Activated T-cell treated with anti-CD3 and anti-CD28 coated beads, Interleukin-2, amount 50 U/mL, for 72 hours (primary cell): ENCODE data around the gene TEAD4. TPM values are rescaled to one million over a fixed set of nuclear protein-coding genes. Genes with fewer than 3 reads are reported as not detected.

ENCODE experiments used
- ATAC-seq, 2 donors: fragments of 150-1000 bp; cut with Tn5 transposase; replicated peaks in 1 of 2; 2 replicates each; pipeline ENCODE4 v1.10.0; 2021; ENCODE audit warnings: moderate library complexity in 2 of 2, mild to moderate bottlenecking in 1 of 2
- DNase-seq, 2 donors: peaks; one replicate each; pipeline ENCODE4 v3.0.0; 2021 to 2022; ENCODE audit warnings: mixed read lengths in 1 of 2
- H3K27ac Mint-ChIP-seq: one replicate; pipeline ENCODE4 v1.8.0; 2022; ENCODE audit warnings: mild to moderate bottlenecking, moderate library complexity, mixed read lengths
- H3K27me3 Mint-ChIP-seq: one replicate; pipeline ENCODE4 v1.8.0; 2022; ENCODE audit warnings: low read depth, mixed read lengths
- H3K36me3 Mint-ChIP-seq, 2 donors: one replicate each; pipeline ENCODE4 v1.8.0; 2022; ENCODE audit warnings: mixed read lengths in 2 of 2, mild to moderate bottlenecking in 1 of 2; ENCODE audit not compliant: insufficient read depth in 2 of 2
- H3K4me1 Mint-ChIP-seq: one replicate; pipeline ENCODE4 v1.8.0; 2022; ENCODE audit warnings: low read depth, mixed read lengths
- H3K4me3 Mint-ChIP-seq, 2 donors: one replicate each; pipeline ENCODE4 v1.8.0; 2022; ENCODE audit warnings: mild to moderate bottlenecking in 2 of 2, mixed read lengths in 2 of 2, moderate library complexity in 2 of 2
- H3K9me3 Mint-ChIP-seq, 2 donors: one replicate each; pipeline ENCODE4 v1.8.0; 2022; ENCODE audit warnings: mixed read lengths in 2 of 2
- total RNA-seq, 2 donors: library from RNA; stranded (reverse); gene quantifications; one replicate each; pipeline ENCODE4 v1.2.3, GENCODE V29; 2022

Gene TEAD4
- total RNA-seq, 2 donors from 2014 or later, result 3.5 to 3.8 TPM

DNA sequence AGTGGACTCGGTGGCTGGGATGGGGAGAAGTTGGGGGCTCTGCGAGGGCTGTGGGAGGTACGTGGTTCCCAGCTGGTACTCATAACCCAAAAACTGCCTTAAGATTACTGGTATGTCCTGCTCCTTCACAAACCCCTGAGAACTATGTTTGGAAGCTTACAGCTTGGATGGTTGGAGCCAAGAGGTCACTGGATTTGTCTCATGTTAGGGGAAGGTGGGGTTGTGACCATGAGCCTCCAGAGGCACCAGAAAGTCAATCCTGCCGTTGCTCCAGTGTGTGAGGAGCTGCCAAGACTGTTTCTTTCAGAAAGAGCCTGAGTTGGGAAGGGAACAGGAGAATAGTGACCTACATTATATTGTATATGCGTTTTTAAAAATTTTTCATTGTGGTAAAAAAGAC is 33.5 kb downstream of the TEAD4 start:
- peaks cover 1 to 4% of the 10 kb centered on the region in 2 donors for H3K36me3 Mint-ChIP-seq
- H3K9me3 Mint-ChIP-seq, result peaks cover 1 to 4% of the 10 kb centered on the region in 2 donors
- H3K27me3 Mint-ChIP-seq, result no peaks in the 10 kb centered on the region
- H3K4me3 Mint-ChIP-seq, result no peak overlapping the region
- H3K27ac Mint-ChIP-seq, result no peak overlapping the region
- no peaks in the 10 kb centered on the region for H3K4me1 Mint-ChIP-seq
- ATAC-seq (no peak), DNase-seq (no peak)

- H3K9me3 Mint-ChIP-seq, result no peaks in the 10 kb centered on the region
- H3K4me3 Mint-ChIP-seq, result no peak overlapping the region
- H3K36me3 Mint-ChIP-seq, result no peaks in the 10 kb centered on the region
- DNase-seq (no peak), ATAC-seq (no peak)
- no peaks in the 10 kb centered on the region for H3K4me1 Mint-ChIP-seq
- H3K27ac Mint-ChIP-seq, result no peak overlapping the region
- no peaks in the 10 kb centered on the region for H3K27me3 Mint-ChIP-seq
These were observed 38.9 kb downstream of the TEAD4 start for GRCh38 chr12:2997989-2998670.

GRCh38 chr12:2998789-2999264 is 39.6 kb downstream of the TEAD4 start:
- no peaks in the 10 kb centered on the region for H3K4me1 Mint-ChIP-seq
- no peaks in the 10 kb centered on the region for H3K9me3 Mint-ChIP-seq

GRCh38 chr12:2999265-2999841 is 40.2 kb downstream of the TEAD4 start:
- Mint-ChIP-seq H3K27me3 (no peaks in the 10 kb centered on the region), H3K4me3 (no peak overlapping the region), H3K9me3 (no peaks in the 10 kb centered on the region), H3K36me3 (no peaks in the 10 kb centered on the region), H3K4me1 (no peaks in the 10 kb centered on the region), H3K27ac (no peak overlapping the region)
- DNase-seq (no peak), ATAC-seq (no peak)

More at GRCh38 chr12:2998789-2999264, 39.6 kb downstream of the TEAD4 start:
- DNase-seq, result no peak
- no peaks in the 10 kb centered on the region for H3K27me3 Mint-ChIP-seq
- ATAC-seq, result no peak
- H3K36me3 Mint-ChIP-seq, result no peaks in the 10 kb centered on the region
- no peak overlapping the region for H3K27ac Mint-ChIP-seq
- H3K4me3 Mint-ChIP-seq, result no peak overlapping the region

GRCh38 chr12:3000548-3001275 is 41.5 kb downstream of the TEAD4 start:
- Mint-ChIP-seq H3K9me3 (no peaks in the 10 kb centered on the region), H3K27me3 (no peaks in the 10 kb centered on the region), H3K4me1 (no peaks in the 10 kb centered on the region), H3K36me3 (no peaks in the 10 kb centered on the region), H3K4me3 (no peak overlapping the region), H3K27ac (no peak overlapping the region)
- no peak for DNase-seq
- no peak for ATAC-seq

DNA sequence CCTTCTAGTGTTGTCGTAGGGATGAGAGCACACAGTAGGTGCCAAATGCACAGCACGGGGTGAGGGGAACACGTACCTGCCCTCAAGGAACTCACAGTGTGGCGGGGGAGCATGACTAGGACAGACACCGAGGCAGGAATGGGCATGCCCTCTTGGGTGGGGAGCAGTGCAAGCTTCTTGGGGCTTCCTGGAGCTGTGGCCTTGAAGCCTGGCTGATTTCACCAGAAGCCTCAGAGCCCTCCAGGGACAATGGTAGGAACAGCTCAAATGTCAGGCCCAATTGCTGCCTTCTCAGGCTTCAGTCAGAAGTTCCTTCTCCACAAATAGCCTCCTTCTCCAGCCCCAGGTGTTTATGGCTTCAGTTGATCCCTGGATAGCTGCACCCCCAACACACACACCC is 43.4 kb downstream of the TEAD4 start:
- Mint-ChIP-seq H3K4me3 (no peak overlapping the region), H3K27ac (no peak overlapping the region), H3K27me3 (no peaks in the 10 kb centered on the region), H3K9me3 (no peaks in the 10 kb centered on the region), H3K36me3 (no peaks in the 10 kb centered on the region), H3K4me1 (no peaks in the 10 kb centered on the region)
- no peak for DNase-seq
- ATAC-seq, result no peak

DNA sequence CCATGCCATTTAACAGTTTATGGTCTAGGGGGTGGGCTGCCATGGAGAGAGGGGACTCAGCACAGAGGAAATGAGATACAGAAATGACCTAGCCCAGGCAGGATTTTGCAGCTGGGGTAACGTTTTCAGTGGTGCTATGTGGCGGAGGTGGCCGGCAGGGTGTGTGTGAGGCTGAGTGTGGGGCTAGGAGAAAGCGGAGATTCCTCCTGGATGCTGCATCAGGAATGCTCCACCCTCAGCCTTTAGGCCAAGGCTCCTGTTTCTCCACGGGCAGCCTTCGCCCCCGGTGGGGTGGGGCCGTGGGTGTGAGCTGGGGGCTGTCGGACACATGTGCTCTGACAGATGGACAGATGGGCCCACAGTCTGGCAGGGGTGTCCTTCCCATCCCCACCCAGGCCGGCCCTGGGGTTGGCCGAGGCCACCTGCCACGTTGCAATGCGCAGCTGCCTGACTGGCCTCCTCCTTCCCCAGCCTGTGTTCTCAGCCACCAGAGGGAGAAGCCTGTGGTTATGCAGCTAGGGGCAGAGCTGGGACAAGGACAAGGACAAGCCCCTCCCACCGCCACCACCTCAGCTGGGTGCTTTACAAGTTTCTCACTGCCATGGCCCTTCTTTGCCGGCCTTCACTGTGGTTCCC is 44.3 kb downstream of the TEAD4 start:
- Mint-ChIP-seq H3K36me3 (no peaks in the 10 kb centered on the region), H3K27ac (no peak overlapping the region), H3K9me3 (no peaks in the 10 kb centered on the region), H3K4me3 (no peak overlapping the region), H3K27me3 (no peaks in the 10 kb centered on the region), H3K4me1 (no peaks in the 10 kb centered on the region)
- DNase-seq, result no peak
- ATAC-seq, result no peak

- Mint-ChIP-seq H3K36me3 (no peaks in the 10 kb centered on the region), H3K27ac (no peak overlapping the region)
These were observed 45.7 kb downstream of the TEAD4 start for GRCh38 chr12:3004655-3005565.

DNA sequence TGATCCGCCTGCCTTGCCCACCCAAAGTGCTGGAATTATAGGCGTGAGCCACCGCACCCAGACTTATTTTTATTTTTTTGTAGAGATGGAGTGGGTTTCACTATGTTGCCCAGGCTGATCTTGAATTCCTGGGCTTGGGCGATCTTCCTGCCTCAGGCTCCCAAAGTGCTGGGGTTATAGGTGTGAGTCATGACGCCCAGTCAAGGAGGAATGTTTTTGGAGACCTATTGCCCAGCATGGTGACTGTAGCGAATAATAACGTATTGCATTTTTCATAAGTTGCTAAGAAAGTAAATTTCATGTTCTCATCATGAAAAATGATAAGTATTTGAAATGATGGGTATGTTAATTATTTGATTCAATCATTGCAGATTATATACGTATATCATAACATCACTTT is 46.5 kb downstream of the TEAD4 start:
- Mint-ChIP-seq H3K27ac (no peak overlapping the region), H3K36me3 (no peaks in the 10 kb centered on the region), H3K4me1 (no peaks in the 10 kb centered on the region), H3K4me3 (no peak overlapping the region), H3K27me3 (no peaks in the 10 kb centered on the region), H3K9me3 (no peaks in the 10 kb centered on the region)
- ATAC-seq (no peak), DNase-seq (no peak)

More at GRCh38 chr12:3004655-3005565, 45.7 kb downstream of the TEAD4 start:
- DNase-seq, result no peak
- ATAC-seq, result no peak
- Mint-ChIP-seq H3K27me3 (no peaks in the 10 kb centered on the region), H3K4me1 (no peaks in the 10 kb centered on the region), H3K9me3 (no peaks in the 10 kb centered on the region), H3K4me3 (no peak overlapping the region)

DNA sequence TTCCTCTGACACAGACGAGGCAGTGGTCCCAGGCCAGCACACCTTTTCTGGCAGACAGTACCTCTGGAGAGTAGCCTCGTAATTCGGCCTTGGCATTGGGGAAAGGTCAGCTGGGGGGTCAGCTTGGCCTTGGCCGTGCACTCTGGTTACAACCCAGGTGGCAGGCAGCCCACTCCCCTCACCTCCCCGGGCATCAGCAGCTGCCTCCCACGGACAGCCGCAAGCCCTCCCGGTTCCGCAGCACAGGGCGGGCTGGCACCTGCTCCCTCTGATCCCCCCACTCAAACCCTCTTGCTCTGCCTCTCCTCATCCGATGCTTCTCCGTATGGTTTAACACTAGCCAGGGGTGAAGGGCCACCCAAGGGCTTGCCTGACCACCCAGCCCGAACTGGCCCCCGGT is 50.6 kb downstream of the TEAD4 start:
- no peaks in the 10 kb centered on the region for H3K36me3 Mint-ChIP-seq
- no peaks in the 10 kb centered on the region for H3K4me1 Mint-ChIP-seq
- no peak for DNase-seq
- no peaks in the 10 kb centered on the region for H3K27me3 Mint-ChIP-seq
- no peak overlapping the region for H3K4me3 Mint-ChIP-seq
- no peak for ATAC-seq
- no peak overlapping the region for H3K27ac Mint-ChIP-seq
- H3K9me3 Mint-ChIP-seq, result no peaks in the 10 kb centered on the region

GRCh38 chr12:3010214-3010930 is 51.2 kb downstream of the TEAD4 start:
- Mint-ChIP-seq H3K27ac (no peak overlapping the region), H3K27me3 (no peaks in the 10 kb centered on the region), H3K36me3 (no peaks in the 10 kb centered on the region), H3K9me3 (no peaks in the 10 kb centered on the region), H3K4me1 (no peaks in the 10 kb centered on the region), H3K4me3 (no peak overlapping the region)
- ATAC-seq (no peak), DNase-seq (no peak)

DNA sequence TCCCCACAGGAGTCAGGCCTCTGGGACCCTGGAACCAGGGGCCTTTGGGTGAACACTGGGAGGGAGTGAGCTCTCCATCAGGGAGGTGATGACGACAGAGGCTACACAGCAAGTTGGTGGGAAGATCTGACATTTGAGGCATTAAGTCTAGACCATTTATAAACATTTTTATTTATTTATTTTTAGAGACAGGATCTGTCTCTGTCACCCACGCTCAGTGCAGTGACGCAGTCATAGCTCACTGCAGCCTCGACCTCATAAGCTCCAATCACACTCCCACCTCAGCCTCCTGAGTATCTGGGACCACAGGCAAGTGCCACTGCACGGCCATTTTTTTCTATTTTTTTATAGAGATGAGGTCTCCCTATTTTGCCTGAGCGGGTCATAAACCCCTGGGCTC is 53.6 kb downstream of the TEAD4 start:
- Mint-ChIP-seq H3K4me1 (no peaks in the 10 kb centered on the region), H3K36me3 (no peaks in the 10 kb centered on the region), H3K9me3 (no peaks in the 10 kb centered on the region), H3K27me3 (no peaks in the 10 kb centered on the region), H3K4me3 (no peak overlapping the region), H3K27ac (no peak overlapping the region)
- no peak for DNase-seq
- no peak for ATAC-seq
